GM21723 (cell line): ENCODE measurements around the gene MED31.
"Not testable (repeated sequence)": the region's sequence is repeated elsewhere in the genome, so short reads cannot be mapped to it uniquely, and the experiment has no call there.

ENCODE experiments used
- ATAC-seq: cut with Tn5 transposase; IDR thresholded peaks from one replicate; pipeline ENCODE4 v1.9.1; 2021; ENCODE audit warnings: mild to moderate bottlenecking, moderate library complexity; ENCODE audit not compliant: unreplicated experiment

Gene MED31

GRCh38 chr17:6677946-6678345, 26.5 kb upstream of the MED31 start:
- no peak for ATAC-seq

GRCh38 chr17:6677158-6677831, 25.9 kb upstream of the MED31 start:
- no peak for ATAC-seq

GRCh38 chr17:6676802-6677157, 25.4 kb upstream of the MED31 start:
- ATAC-seq, result no peak

- no peak for ATAC-seq
Measured at GRCh38 chr17:6675201-6675825, 23.9 kb upstream of the MED31 start.

- no peak for ATAC-seq
Measured at GRCh38 chr17:6674586-6674985, 23.2 kb upstream of the MED31 start.

- no peak for ATAC-seq
Measured at GRCh38 chr17:6671431-6671830, 20.0 kb upstream of the MED31 start.

- ATAC-seq, result no peak
Measured at GRCh38 chr17:6670999-6671398, 19.6 kb upstream of the MED31 start.

- no peak for ATAC-seq
Measured at GRCh38 chr17:6670571-6670970, 19.2 kb upstream of the MED31 start.

- ATAC-seq, result no peak
Measured at GRCh38 chr17:6669479-6670212, 18.2 kb upstream of the MED31 start.

- ATAC-seq, result no peak
Measured at GRCh38 chr17:6668727-6669425, 17.5 kb upstream of the MED31 start.

- ATAC-seq, result no peak
Measured at GRCh38 chr17:6668219-6668618, 16.8 kb upstream of the MED31 start.

GRCh38 chr17:6667516-6667915, 16.1 kb upstream of the MED31 start:
- ATAC-seq, result no peak

GRCh38 chr17:6666557-6666956, 15.2 kb upstream of the MED31 start:
- ATAC-seq, result no peak

GRCh38 chr17:6666077-6666521, 14.7 kb upstream of the MED31 start:
- no peak for ATAC-seq

GRCh38 chr17:6663200-6663599, 11.8 kb upstream of the MED31 start:
- not testable (repeated sequence) for ATAC-seq

- ATAC-seq, result no peak
Measured at GRCh38 chr17:6661464-6661848, 10.1 kb upstream of the MED31 start.

- ATAC-seq, result peak; percentile 62
Measured at GRCh38 chr17:6660805-6661463, 9.5 kb upstream of the MED31 start.

GRCh38 chr17:6660101-6660500, 8.7 kb upstream of the MED31 start:
- ATAC-seq, result no peak

GRCh38 chr17:6658411-6658810, 7.0 kb upstream of the MED31 start:
- ATAC-seq, result not testable (repeated sequence)

- ATAC-seq, result no peak
Measured at GRCh38 chr17:6657633-6658287, 6.4 kb upstream of the MED31 start.
